ENCODE data around the gene TCAIM.
A peak's percentile ranks its signal among the peaks of the same experiment; 100 is the strongest.

The TCAIM gene

GRCh38 chr3:44334326-44334725 lies 4.2 kb upstream of the TCAIM start:
- TF ChIP-seq RAD21 (IDR thresholded peaks at IDR 0.05; ENCODE audit: low read depth) (no peak), CREB1 (IDR thresholded peaks at IDR 0.05; ENCODE audit: low read depth) (no peak), TAF1 (IDR thresholded peaks at IDR 0.05; ENCODE audit: low read depth) (no peak), TEAD4 (IDR thresholded peaks at IDR 0.05) (no peak), CEBPB (IDR thresholded peaks at IDR 0.05) (no peak), EGR1 (IDR thresholded peaks at IDR 0.05) (no peak), USF1 (IDR thresholded peaks at IDR 0.05) (no peak), REST (IDR thresholded peaks at IDR 0.05; ENCODE audit: low read depth) (no peak), EP300 (IDR thresholded peaks at IDR 0.05; ENCODE audit: borderline replicate concordance) (no peak), NFIC (IDR thresholded peaks at IDR 0.05) (no peak), FOXM1 (IDR thresholded peaks at IDR 0.05; ENCODE audit: borderline replicate concordance, low read depth) (no peak), MAX (IDR thresholded peaks at IDR 0.05) (no peak), TCF12 (IDR thresholded peaks at IDR 0.05; ENCODE audit: low read depth) (no peak), YY1 (IDR thresholded peaks at IDR 0.05; ENCODE audit: low read depth) (no peak), ZBTB7A (IDR thresholded peaks at IDR 0.05; ENCODE audit: low read depth) (no peak)

- TF ChIP-seq MAX (IDR thresholded peaks at IDR 0.05) (no peak), ZBTB7A (IDR thresholded peaks at IDR 0.05; ENCODE audit: low read depth) (no peak), FOXM1 (IDR thresholded peaks at IDR 0.05; ENCODE audit: borderline replicate concordance, low read depth) (no peak)
Observed at GRCh38 chr3:44337248-44337785, 1.2 kb upstream of the TCAIM start.

- TF ChIP-seq ZBTB7A (IDR thresholded peaks at IDR 0.05; ENCODE audit: low read depth) (peak; percentile 54; the same call in 1 of the 2 replicates), EGR1 (IDR thresholded peaks at IDR 0.05) (no peak)
Observed at GRCh38 chr3:44338828-44339127, 212 bp downstream of the TCAIM start.

GRCh38 chr3:44339181-44340057 lies 853 bp downstream of the TCAIM start:
- TF ChIP-seq EP300 (IDR thresholded peaks at IDR 0.05; ENCODE audit: borderline replicate concordance), result no peak
- TF ChIP-seq RAD21 (IDR thresholded peaks at IDR 0.05; ENCODE audit: low read depth), result no peak
- no peak for TF ChIP-seq CEBPB (IDR thresholded peaks at IDR 0.05)
- TF ChIP-seq TAF1 (IDR thresholded peaks at IDR 0.05; ENCODE audit: low read depth), result no peak
- no peak for TF ChIP-seq FOXM1 (IDR thresholded peaks at IDR 0.05; ENCODE audit: borderline replicate concordance, low read depth)
- no peak for TF ChIP-seq MAX (IDR thresholded peaks at IDR 0.05)
- no peak for TF ChIP-seq CREB1 (IDR thresholded peaks at IDR 0.05; ENCODE audit: low read depth)
- no peak for TF ChIP-seq NFIC (IDR thresholded peaks at IDR 0.05)
- no peak for TF ChIP-seq USF1 (IDR thresholded peaks at IDR 0.05)
- TF ChIP-seq EGR1 (IDR thresholded peaks at IDR 0.05), result no peak
- no peak for TF ChIP-seq ZBTB7A (IDR thresholded peaks at IDR 0.05; ENCODE audit: low read depth)
- TF ChIP-seq YY1 (IDR thresholded peaks at IDR 0.05; ENCODE audit: low read depth), result no peak
- TF ChIP-seq TEAD4 (IDR thresholded peaks at IDR 0.05), result no peak
- no peak for TF ChIP-seq TCF12 (IDR thresholded peaks at IDR 0.05; ENCODE audit: low read depth)
- no peak for TF ChIP-seq REST (IDR thresholded peaks at IDR 0.05; ENCODE audit: low read depth)

- TF ChIP-seq EGR1 (IDR thresholded peaks at IDR 0.05) (no peak), ZBTB7A (IDR thresholded peaks at IDR 0.05; ENCODE audit: low read depth) (no peak), NFIC (IDR thresholded peaks at IDR 0.05) (no peak), TEAD4 (IDR thresholded peaks at IDR 0.05) (no peak), CEBPB (IDR thresholded peaks at IDR 0.05) (no peak), CREB1 (IDR thresholded peaks at IDR 0.05; ENCODE audit: low read depth) (no peak), TCF12 (IDR thresholded peaks at IDR 0.05; ENCODE audit: low read depth) (no peak), EP300 (IDR thresholded peaks at IDR 0.05; ENCODE audit: borderline replicate concordance) (no peak), RAD21 (IDR thresholded peaks at IDR 0.05; ENCODE audit: low read depth) (no peak), MAX (IDR thresholded peaks at IDR 0.05) (no peak), YY1 (IDR thresholded peaks at IDR 0.05; ENCODE audit: low read depth) (no peak), TAF1 (IDR thresholded peaks at IDR 0.05; ENCODE audit: low read depth) (no peak), FOXM1 (IDR thresholded peaks at IDR 0.05; ENCODE audit: borderline replicate concordance, low read depth) (no peak)
Observed at GRCh38 chr3:44340058-44340395, 1.5 kb downstream of the TCAIM start.
